K562 (cell line): Measurements from ENCODE around the gene INPP1. TPM values are rescaled to one million over a fixed set of nuclear protein-coding genes. Genes with fewer than 3 reads are reported as not detected.

Source experiments
- ARID2 ChIP-seq: fragments of 450-650 bp; IDR thresholded peaks from 2 replicates; pipeline ENCODE4 v1.6.1; 2017; ENCODE audit warnings: antibody characterized with exemption, mild to moderate bottlenecking
- ARNT ChIP-seq, 2 experiments: fragments of 450-650 bp; IDR thresholded peaks; 2 replicates each; pipeline ENCODE4 v1.6.1; 2016; ENCODE audit warnings: mild to moderate bottlenecking in 1 of 2
- CCNT2 ChIP-seq: IDR thresholded peaks from 2 replicates; pipeline ENCODE4 v1.6.1; 2011; ENCODE audit warnings: borderline replicate concordance, low read depth, mild to moderate bottlenecking, moderate library complexity, mixed read lengths, low read length; ENCODE audit not compliant: insufficient read length; ENCODE audit errors: extremely low read depth
- FOXA3 ChIP-seq, 2 experiments: fragments of 450-650 bp in 1 of 2; sonication (generic) in 1 of 2; formaldehyde crosslinking; IDR thresholded peaks in 1 of 2; conservative IDR thresholded peaks in 1 of 2; 2 replicates each; pipeline versions ENCODE4 v1.4.0 to v1.8.0; 2020 to 2022; ENCODE audit warnings: mild to moderate bottlenecking in 2 of 2, missing genetic modification reagents in 1 of 2
- GABPB1 ChIP-seq: sonication (generic); formaldehyde crosslinking; IDR thresholded peaks from 2 replicates; pipeline ENCODE4 v1.8.0; 2022; ENCODE audit warnings: mild to moderate bottlenecking, missing genetic modification reagents
- GTF2A2 ChIP-seq: IDR thresholded peaks from 2 replicates; pipeline ENCODE4 v1.6.1; 2016; ENCODE audit warnings: mild to moderate bottlenecking, missing genetic modification characterization, missing compliant biosample characterization
- HDGF ChIP-seq: fragments of 450-650 bp; IDR thresholded peaks from 2 replicates; pipeline ENCODE4 v1.6.1; 2016
- LARP7 ChIP-seq: fragments of 450-650 bp; IDR thresholded peaks from 2 replicates; pipeline ENCODE4 v1.6.1; 2016
- MCM3 ChIP-seq: fragments of 450-650 bp; IDR thresholded peaks from 2 replicates; pipeline ENCODE4 v1.6.1; 2016
- NR2F6 ChIP-seq: fragments of 450-650 bp; formaldehyde crosslinking; IDR thresholded peaks from 2 replicates; pipeline ENCODE4 v1.4.0; 2020; ENCODE audit warnings: mild to moderate bottlenecking
- NR4A1 ChIP-seq, 2 experiments: fragments of 250-450 bp in 1 of 2; fragments of 450-650 bp in 1 of 2; sonication (Bioruptor Pico) in 1 of 2; IDR thresholded peaks; 2 replicates each; pipeline versions ENCODE4 v1.4.0 to v1.6.1; 2016 to 2020; ENCODE audit warnings: mild to moderate bottlenecking in 2 of 2, missing compliant biosample characterization in 1 of 2, missing genetic modification characterization in 1 of 2, moderate library complexity in 1 of 2
- PRMT5 ChIP-seq: sonication (generic); formaldehyde crosslinking; IDR thresholded peaks from 2 replicates; pipeline ENCODE4 v1.5.0; 2020; ENCODE audit warnings: missing genetic modification reagents
- RFX5 ChIP-seq: IDR thresholded peaks from 2 replicates; pipeline ENCODE4 v1.6.1; 2011; ENCODE audit warnings: low read depth, mild to moderate bottlenecking, improper control_type of control experiment, low read length
- SMARCA5 ChIP-seq: fragments of 450-650 bp; IDR thresholded peaks from 2 replicates; pipeline ENCODE4 v1.6.1; 2016
- TCF7L2 ChIP-seq: fragments of 150-350 bp; IDR thresholded peaks from 2 replicates; pipeline ENCODE4 v1.6.1; 2016; ENCODE audit warnings: low read depth, mild to moderate bottlenecking, low read length, moderate library complexity
- ZBTB33 ChIP-seq: sonication (generic); formaldehyde crosslinking; IDR thresholded peaks from 2 replicates; pipeline ENCODE4 v1.8.1; 2023; ENCODE audit warnings: mild to moderate bottlenecking, missing genetic modification reagents
- ZNF133 ChIP-seq: fragments of 250-450 bp; sonication (Bioruptor Pico); IDR thresholded peaks from 2 replicates; pipeline ENCODE4 v1.4.0; 2020; ENCODE audit warnings: mild to moderate bottlenecking
- ZNF407 ChIP-seq: fragments of 450-650 bp; IDR thresholded peaks from 2 replicates; pipeline ENCODE4 v1.6.1; 2016; ENCODE audit warnings: low read depth
- polyA plus RNA-seq, 8 experiments: library from polyadenylated mRNA; depleted of rRNA in 4 of 8; stranded (reverse) in 5 of 8; unstranded in 3 of 8; fragments of >200 nt; fragmentation: Nextera tagmentation in 2 of 8; fragmentation: Illumina TruSeq in 1 of 8; extraction: Ambion mirVana in 2 of 8; extraction: Trizol in 1 of 8; gene quantifications; 2 replicates each; pipeline versions ENCODE4 v1.2.1 to v1.2.3, GENCODE V29; 2011 to 2014; ENCODE audit warnings: inconsistent platforms in 1 of 8, missing spikeins in 1 of 8
- total RNA-seq, 7 experiments: library from RNA; depleted of rRNA in 6 of 7; stranded (reverse); fragments of >200 nt in 6 of 7; fragmentation: Illumina TruSeq in 2 of 7; extraction: Trizol in 2 of 7; gene quantifications; 2 replicates each; pipeline versions ENCODE4 v1.2.1 to v1.2.3, GENCODE V29; 2011 to 2021; ENCODE audit warnings: low replicate concordance in 1 of 7

Gene INPP1
- total and polyA plus RNA-seq, 9 of the 15 experiments (the other 6 are each of a cell fraction or from before 2014, with no cell fraction given): 3.7 to 11.8 (median 6.5) TPM

- TF ChIP-seq ZNF407 (no peak), NR2F6 (CRISPR knock-in tag) (no peak), ARNT (IDR thresholded peaks at IDR 0.05) (peak in 1 of 2 experiments; percentile 75; a peak in 1 of 4 replicates), MCM3 (no peak), TCF7L2 (no peak), CCNT2 (peak; percentile 37), ZNF133 (CRISPR knock-in tag) (no peak), SMARCA5 (no peak), FOXA3 (CRISPR knock-in tag; conservative IDR thresholded peaks at IDR 0.05 in 1 of 2, IDR thresholded peaks at IDR 0.05 in 1 of 2) (no peak), NR4A1 (CRISPR knock-in tag; IDR thresholded peaks at IDR 0.05) (no peak), NR4A1 (tag; IDR thresholded peaks at IDR 0.05) (no peak), HDGF (peak; percentile 66; the same call in 1 of the 2 replicates), LARP7 (no peak), PRMT5 (CRISPR knock-in tag) (no peak), ARID2 (no peak), GABPB1 (CRISPR knock-in tag) (peak; percentile 90), GTF2A2 (tag) (no peak), ZBTB33 (CRISPR knock-in tag) (no peak), RFX5 (no peak)
Observed at GRCh38 chr2:190319555-190320498, 23.6 kb upstream of the INPP1 start, which contains the start of gene HIBCH (continued).
